Common myeloid progenitor, CD34-positive (primary cell): ENCODE data around the gene FPGS.

ENCODE experiments used
- CTCF ChIA-PET: fragments of 350-600 bp; sonication (Branson Sonifier 250); formaldehyde crosslinking; loops from one replicate; lab custom pipeline; 2021; ENCODE audit warnings: antibody characterized with exemption; lab: Charles Lee
- POLR2A ChIA-PET: fragments of 350-600 bp; sonication (Branson Sonifier 250); formaldehyde crosslinking; loops from one replicate; lab custom pipeline; 2021; ENCODE audit warnings: antibody characterized with exemption; lab: Charles Lee
- DNase-seq, 3 donors: peaks; one replicate each; pipeline versions ENCODE4 v3.0.0 to v3.0.0-alpha.2; 2013
- H3K27ac ChIP-seq, 2 experiments: 1 replicate in 1 of 2; 2 replicates in 1 of 2; pipeline ENCODE4 v1.7.0; 2013; ENCODE audit warnings: inconsistent platforms in 2 of 2, low read length in 2 of 2, mild to moderate bottlenecking in 2 of 2, low read depth in 1 of 2, moderate library complexity in 1 of 2; ENCODE audit not compliant: severe bottlenecking in 2 of 2, insufficient read depth in 1 of 2, poor library complexity in 1 of 2
- H3K27me3 ChIP-seq, 5 experiments: replicated peaks in 2 of 5; 1 replicate in 3 of 5; 2 replicates in 2 of 5; pipeline versions ENCODE4 v1.6.1 to v1.7.0; 2013; ENCODE audit warnings: low read length in 4 of 5, mild to moderate bottlenecking in 2 of 5, moderate library complexity in 2 of 5, inconsistent platforms in 1 of 5; ENCODE audit not compliant: insufficient read depth in 5 of 5, control insufficient read depth in 4 of 5
- H3K36me3 ChIP-seq, 4 experiments: 1 replicate in 2 of 4; 2 replicates in 2 of 4; pipeline versions ENCODE4 v1.6.1 to v1.7.0; 2013; ENCODE audit warnings: low read length in 3 of 4, control low read depth in 1 of 4, mild to moderate bottlenecking in 1 of 4; ENCODE audit not compliant: control insufficient read depth in 4 of 4, insufficient read depth in 4 of 4
- H3K4me1 ChIP-seq, 4 experiments: 1 replicate in 3 of 4; 2 replicates in 1 of 4; pipeline versions ENCODE4 v1.6.1 to v1.7.1; 2013; ENCODE audit warnings: low read length in 3 of 4, mild to moderate bottlenecking in 3 of 4, control low read depth in 1 of 4, inconsistent platforms in 1 of 4, moderate library complexity in 1 of 4; ENCODE audit not compliant: control insufficient read depth in 4 of 4, insufficient read depth in 4 of 4; ENCODE audit errors: control extremely low read depth in 1 of 4
- H3K4me3 ChIP-seq, 7 experiments: 1 replicate in 4 of 7; 2 replicates in 3 of 7; pipeline versions ENCODE4 v1.5.1 to v1.7.0; 2013; ENCODE audit warnings: mild to moderate bottlenecking in 7 of 7, low read length in 6 of 7, moderate library complexity in 6 of 7, inconsistent platforms in 2 of 7, low read depth in 2 of 7, control low read depth in 1 of 7; ENCODE audit not compliant: insufficient read depth in 4 of 7, control insufficient read depth in 1 of 7; ENCODE audit errors: extremely low read depth in 1 of 7
- H3K9me3 ChIP-seq, 5 experiments: 1 replicate in 4 of 5; 2 replicates in 1 of 5; pipeline versions ENCODE4 v1.6.1 to v1.7.1; 2013; ENCODE audit warnings: low read length in 4 of 5, mild to moderate bottlenecking in 2 of 5, inconsistent platforms in 1 of 5, low read depth in 1 of 5, moderate library complexity in 1 of 5; ENCODE audit not compliant: control insufficient read depth in 4 of 5, insufficient read depth in 2 of 5; ENCODE audit errors: control extremely low read depth in 1 of 5
- WGBS: methylation state at CpG from one replicate; pipeline ENCODE4 v1.1.5; 2013; ENCODE audit not compliant: insufficient coverage; 5-methylcytosine and 5-hydroxymethylcytosine counted together

The FPGS gene

DNA sequence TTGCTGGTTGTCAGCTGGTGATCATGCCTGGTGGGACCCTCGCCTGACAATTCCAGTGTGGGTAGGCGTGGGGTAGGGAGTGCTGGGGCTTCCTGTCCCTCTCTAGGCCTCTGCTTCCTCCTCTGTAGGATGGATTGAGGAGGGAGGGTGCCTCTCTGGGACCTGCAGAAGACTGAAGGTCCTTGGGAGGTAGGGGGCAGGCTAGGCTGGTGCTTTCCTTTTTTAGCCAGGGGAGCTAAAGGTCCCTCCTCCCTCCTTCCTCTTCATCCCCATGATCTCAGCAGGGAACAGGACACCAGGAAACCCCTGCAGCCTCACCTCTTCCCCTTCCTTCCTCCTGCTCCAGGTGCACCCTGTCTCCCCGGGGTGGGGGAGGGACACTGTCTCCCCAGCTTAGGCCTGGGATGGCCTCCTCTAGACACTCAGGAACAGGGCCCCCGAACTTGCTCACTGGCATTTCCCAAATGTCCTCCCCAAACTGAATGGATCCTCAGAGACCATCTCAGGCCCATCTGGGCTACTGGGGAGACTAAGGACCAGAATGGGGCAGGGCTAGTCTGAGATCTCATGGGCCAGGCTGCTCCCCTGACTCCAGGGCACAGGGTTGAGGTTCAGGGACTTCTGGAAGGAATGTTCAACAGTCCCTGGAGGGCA lies 32.6 kb upstream of the FPGS start:
- Histone ChIP-seq H3K27ac (peak overlapping the region in 1 of 2 experiments; percentile 76), H3K4me3 (peak overlapping the region in 5 of 7 experiments; percentile 49 to 83 (median 72)), H3K4me1 (peaks cover 8 to 62% (median 58%) of the 10 kb centered on the region in 4 experiments), H3K36me3 (peaks cover 4 to 60% (median 27%) of the 10 kb centered on the region in 4 experiments), H3K9me3 (no peaks in the 10 kb centered on the region), H3K27me3 (no peaks in the 10 kb centered on the region)
- POLR2A ChIA-PET: interaction anchor here (0.6 to 3.6 kb wide), 6 partner anchors 8 to 147 kb away, joined by 3 to 40 read pairs (median 8); partner anchors contain the start of genes CDK9 and SH2D3C
- DNase-seq: peak in 2 of 3 donors; percentile 55 to 59
- 0% methylated on average over 2 of the region's 4 CpGs for WGBS
- CTCF ChIA-PET: interaction anchor here (0.8 to 14.0 kb wide), 12 partner anchors 8 to 150 kb away, joined by 3 to 244 read pairs (median 6); partner anchors contain the start of genes CDK9, SH2D3C and TOR2A

GRCh38 chr9:127770583-127770904 lies 32.1 kb upstream of the FPGS start:
- 19% methylated on average over 2 of the region's 3 CpGs for WGBS
- no peak for DNase-seq

DNA sequence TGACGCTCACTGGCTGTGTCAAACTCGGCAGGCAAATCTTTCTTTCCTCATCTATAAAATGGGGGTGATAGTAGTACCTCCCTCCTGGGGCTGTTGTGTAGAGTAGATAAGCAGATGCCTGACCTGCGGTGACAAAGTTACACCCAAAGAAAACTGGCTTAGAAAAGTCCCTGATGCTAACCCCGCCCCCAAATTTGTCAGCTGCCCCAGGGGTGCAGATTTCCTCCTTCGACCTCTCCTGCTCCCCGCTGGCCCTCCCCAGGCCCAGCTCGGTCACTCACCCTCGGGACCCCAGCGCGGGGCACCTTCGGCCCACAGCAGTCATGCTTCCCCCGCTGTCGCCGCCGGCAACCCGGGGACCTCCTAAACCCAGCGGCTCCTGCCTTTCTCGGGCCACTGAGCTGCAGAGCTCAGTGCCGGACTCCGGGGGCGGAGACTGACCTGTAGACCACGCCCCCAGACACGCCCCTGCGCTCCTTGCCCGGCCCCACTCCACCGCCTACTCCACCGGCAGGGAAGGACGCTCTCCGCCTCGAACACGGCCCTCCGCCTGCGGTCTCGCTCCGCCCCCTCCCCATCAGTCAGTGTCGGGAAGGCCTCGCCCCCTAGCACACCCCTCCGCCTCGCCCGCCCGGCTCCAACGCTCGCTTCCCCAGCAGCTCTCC lies 31.6 kb upstream of the FPGS start:
- WGBS: 0% methylated on average over 36 of the region's 43 CpGs
- H3K27me3 ChIP-seq: no peaks in the 10 kb centered on the region
- peaks cover 12 to 70% (median 64%) of the 10 kb centered on the region in 4 experiments for H3K4me1 ChIP-seq

More at GRCh38 chr9:127770583-127770904, 32.1 kb upstream of the FPGS start:
- peaks cover 2 to 55% (median 24%) of the 10 kb centered on the region in 4 experiments for H3K36me3 ChIP-seq
- H3K4me1 ChIP-seq: peaks cover 10 to 66% (median 60%) of the 10 kb centered on the region in 4 experiments
- no peaks in the 10 kb centered on the region for H3K27me3 ChIP-seq
- POLR2A ChIA-PET: interaction anchor here (0.7 to 3.6 kb wide), 6 partner anchors 8 to 99 kb away, joined by 3 to 40 read pairs (median 8); partner anchors contain the start of genes CDK9 and SH2D3C
- CTCF ChIA-PET: interaction anchor here (0.9 to 14.0 kb wide), 10 partner anchors 9 to 150 kb away, joined by 3 to 244 read pairs (median 9); partner anchors contain the start of genes CDK9, SH2D3C and TOR2A
- H3K4me3 ChIP-seq: peak overlapping the region in 5 of 7 experiments; percentile 49 to 83 (median 72)
- H3K27ac ChIP-seq: peak overlapping the region in 1 of 2 experiments; percentile 76
- no peaks in the 10 kb centered on the region for H3K9me3 ChIP-seq

GRCh38 chr9:127771570-127772189 lies 31.0 kb upstream of the FPGS start:
- DNase-seq: no peak
- Histone ChIP-seq H3K4me3 (peak overlapping the region in 3 of 7 experiments; percentile 72 to 83 (median 81)), H3K36me3 (peaks cover 2 to 48% (median 20%) of the 10 kb centered on the region in 4 experiments), H3K9me3 (no peaks in the 10 kb centered on the region), H3K27me3 (no peaks in the 10 kb centered on the region), H3K4me1 (peaks cover 12 to 74% (median 69%) of the 10 kb centered on the region in 4 experiments), H3K27ac (no peak overlapping the region)
- POLR2A ChIA-PET: interaction anchor here (0.7 to 3.6 kb wide), 8 partner anchors 8 to 98 kb away, joined by 3 to 40 read pairs (median 4); partner anchors contain the start of genes CDK9 and SH2D3C
- WGBS: 48% methylated on average over 5 of the region's 19 CpGs
- CTCF ChIA-PET: interaction anchor here (0.6 to 14.0 kb wide), 9 partner anchors 10 to 148 kb away, joined by 3 to 244 read pairs (median 8); partner anchors contain the start of genes CDK9, ENG and SH2D3C

More for the DNA sequence above, 31.6 kb upstream of the FPGS start:
- Histone ChIP-seq H3K36me3 (peaks cover 2 to 53% (median 23%) of the 10 kb centered on the region in 4 experiments), H3K9me3 (no peaks in the 10 kb centered on the region), H3K4me3 (peak overlapping the region; percentile 46 to 83 (median 71)), H3K27ac (peak overlapping the region in 1 of 2 experiments; percentile 76)
- DNase-seq: peak; percentile 98 to 99 (median 99)
- CTCF ChIA-PET: interaction anchor here (0.6 to 14.0 kb wide), 10 partner anchors 9 to 149 kb away, joined by 3 to 244 read pairs (median 9); partner anchors contain the start of genes CDK9, ENG, SH2D3C and TOR2A
- POLR2A ChIA-PET: interaction anchor here (0.7 to 3.6 kb wide), 7 partner anchors 9 to 99 kb away, joined by 3 to 40 read pairs (median 4); partner anchors contain the start of genes CDK9 and SH2D3C

- H3K4me1 ChIP-seq: peaks cover 12 to 73% (median 67%) of the 10 kb centered on the region in 4 experiments
- H3K36me3 ChIP-seq: peaks cover 2 to 39% (median 15%) of the 10 kb centered on the region in 4 experiments
- ChIA-PET POLR2A (interaction anchor here (0.7 to 3.6 kb wide), 2 partner anchors 11 to 16 kb away, joined by 5 to 40 read pairs; no protein-coding TSS in a partner anchor), CTCF (interaction anchor here (1.0 to 14.0 kb wide), 2 partner anchors 11 to 38 kb away, joined by 5 to 244 read pairs; partner anchors contain the start of genes CDK9, SH2D3C and TOR2A)
- H3K27me3 ChIP-seq: no peaks in the 10 kb centered on the region
- WGBS: 94% methylated on average over 5 of the region's 5 CpGs
- H3K9me3 ChIP-seq: no peaks in the 10 kb centered on the region
- no peak for DNase-seq
- H3K27ac ChIP-seq: no peak overlapping the region
- H3K4me3 ChIP-seq: no peak overlapping the region
Measured at GRCh38 chr9:127772603-127773002, 30.1 kb upstream of the FPGS start.

DNA sequence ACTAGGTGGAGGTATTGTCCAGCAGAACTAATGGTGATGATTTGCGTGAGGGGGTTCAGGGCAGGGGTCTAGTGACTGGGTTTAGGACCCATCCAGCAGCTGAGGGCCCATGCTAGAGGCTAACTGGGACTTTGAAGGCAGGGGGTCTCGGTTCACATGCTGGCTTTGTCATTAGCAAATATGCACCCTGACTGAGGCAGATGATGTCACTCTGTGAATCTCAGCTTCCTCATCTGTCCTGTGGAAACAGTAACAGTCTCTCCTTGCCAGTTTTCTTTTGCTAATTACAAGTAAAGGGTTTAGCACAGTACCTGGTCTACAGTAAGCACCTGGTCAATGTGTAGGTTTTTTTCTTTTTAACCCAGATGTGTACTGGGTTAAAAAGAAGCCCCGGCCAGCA lies 29.4 kb upstream of the FPGS start:
- ChIA-PET CTCF (interaction anchor here (1.0 to 14.0 kb wide), 2 partner anchors 11 to 38 kb away, joined by 5 to 244 read pairs; partner anchors contain the start of genes CDK9, SH2D3C and TOR2A), POLR2A (no interaction called here)
- H3K9me3 ChIP-seq: no peaks in the 10 kb centered on the region
- no peak for DNase-seq
- no peak overlapping the region for H3K4me3 ChIP-seq
- no peaks in the 10 kb centered on the region for H3K27me3 ChIP-seq
- no peak overlapping the region for H3K27ac ChIP-seq
- peaks cover 12 to 72% (median 67%) of the 10 kb centered on the region in 4 experiments for H3K4me1 ChIP-seq
- peaks cover 2 to 32% (median 13%) of the 10 kb centered on the region in 4 experiments for H3K36me3 ChIP-seq
- 100% methylated on average over 3 of the region's 3 CpGs for WGBS
